ENCODE data around the gene DTHD1.

DTHD1 gene

GRCh38 chr4:36316607-36317006 is 35.2 kb downstream of the DTHD1 start:
- no peak for DNase-seq

- no peak for DNase-seq
Observed at GRCh38 chr4:36317721-36318120, 36.3 kb downstream of the DTHD1 start.

- DNase-seq, result no peak
Observed at GRCh38 chr4:36320117-36320896, 38.9 kb downstream of the DTHD1 start.

- no peak for DNase-seq
Observed at GRCh38 chr4:36321176-36321575, 39.8 kb downstream of the DTHD1 start.

- no peak for DNase-seq
Observed at GRCh38 chr4:36322921-36323354, 41.5 kb downstream of the DTHD1 start.

GRCh38 chr4:36323816-36324419 is 42.5 kb downstream of the DTHD1 start:
- no peak for DNase-seq

- no peak for DNase-seq
Observed at GRCh38 chr4:36324808-36325207, 43.4 kb downstream of the DTHD1 start.

GRCh38 chr4:36325499-36325898 is 44.1 kb downstream of the DTHD1 start:
- no peak for DNase-seq

- DNase-seq, result no peak
Observed at GRCh38 chr4:36325926-36326325, 44.5 kb downstream of the DTHD1 start.

- no peak for DNase-seq
Observed at GRCh38 chr4:36326476-36327029, 45.1 kb downstream of the DTHD1 start.

- no peak for DNase-seq
Observed at GRCh38 chr4:36327400-36327799, 46.0 kb downstream of the DTHD1 start.

- no peak for DNase-seq
Observed at GRCh38 chr4:36328130-36328529, 46.7 kb downstream of the DTHD1 start.

GRCh38 chr4:36329228-36329627 is 47.8 kb downstream of the DTHD1 start:
- no peak for DNase-seq

- no peak for DNase-seq
Observed at GRCh38 chr4:36330796-36331195, 49.4 kb downstream of the DTHD1 start.

GRCh38 chr4:36332023-36332781 is 50.8 kb downstream of the DTHD1 start:
- DNase-seq, result no peak

GRCh38 chr4:36332782-36333131 is 51.3 kb downstream of the DTHD1 start:
- no peak for DNase-seq

GRCh38 chr4:36333303-36333877 is 52.0 kb downstream of the DTHD1 start:
- DNase-seq, result no peak

GRCh38 chr4:36337665-36338185 is 56.3 kb downstream of the DTHD1 start:
- DNase-seq, result no peak

GRCh38 chr4:36338973-36339372 is 57.6 kb downstream of the DTHD1 start:
- DNase-seq, result no peak

- no peak for DNase-seq
Observed at GRCh38 chr4:36341936-36342335, 60.5 kb downstream of the DTHD1 start.

- no peak for DNase-seq
Observed at GRCh38 chr4:36343501-36344175, 62.2 kb downstream of the DTHD1 start.

- DNase-seq, result no peak
Observed at GRCh38 chr4:36348403-36348938, 67.1 kb downstream of the DTHD1 start.
